CD4-positive, alpha-beta T cell (primary cell): ENCODE measurements around the gene GCG. TPM values are rescaled to one million over a fixed set of nuclear protein-coding genes. Genes with fewer than 3 reads are reported as not detected.

Source experiments
- ATAC-seq: fragments of 200-7000 bp; cut with Tn5 transposase; one replicate; pipeline ENCODE4 v1.10.0; 2022; ENCODE audit warnings: mild to moderate bottlenecking; ENCODE audit not compliant: poor library complexity
- CTCF ChIA-PET: fragments of 350-600 bp; sonication (Branson Sonifier 250); formaldehyde crosslinking; loops from one replicate; lab custom pipeline; 2021; ENCODE audit warnings: antibody characterized with exemption, inconsistent platforms; lab: Charles Lee
- POLR2A ChIA-PET: fragments of 350-600 bp; sonication (Branson Sonifier 250); formaldehyde crosslinking; loops from one replicate; lab custom pipeline; 2021; ENCODE audit warnings: antibody characterized with exemption, inconsistent platforms; lab: Charles Lee
- DNase-seq, 14 experiments: peaks; one replicate each; pipeline ENCODE4 v3.0.0-alpha.2; 2013 to 2020; ENCODE audit warnings: mixed read lengths in 2 of 14
- H3K27ac ChIP-seq, 2 donors: one replicate each; pipeline versions ENCODE4 v1.5.1 to v1.7.0; 2013; ENCODE audit warnings: low read length in 2 of 2, low read depth in 1 of 2, mild to moderate bottlenecking in 1 of 2
- H3K27me3 ChIP-seq, 2 experiments: 1 replicate in 1 of 2; 2 replicates in 1 of 2; pipeline versions ENCODE4 v1.6.1 to v1.7.0; 2013; ENCODE audit warnings: low read length in 2 of 2, control low read depth in 1 of 2, mild to moderate bottlenecking in 1 of 2, moderate library complexity in 1 of 2; ENCODE audit not compliant: insufficient read depth in 2 of 2, control insufficient read depth in 1 of 2
- H3K36me3 ChIP-seq: one replicate; pipeline ENCODE4 v1.6.1; 2013; ENCODE audit warnings: low read length, control low read depth; ENCODE audit not compliant: insufficient read depth
- H3K4me1 ChIP-seq: one replicate; pipeline ENCODE4 v1.6.1; 2013; ENCODE audit warnings: low read length, control low read depth; ENCODE audit not compliant: insufficient read depth
- H3K4me3 ChIP-seq: one replicate; pipeline ENCODE4 v1.5.1; 2013; ENCODE audit warnings: mild to moderate bottlenecking, low read length, moderate library complexity
- H3K9me3 ChIP-seq, 2 experiments: 1 replicate in 1 of 2; 2 replicates in 1 of 2; pipeline versions ENCODE4 v1.6.1 to v1.7.0; 2013; ENCODE audit warnings: low read length in 2 of 2, mild to moderate bottlenecking in 2 of 2, control low read depth in 1 of 2, moderate library complexity in 1 of 2; ENCODE audit not compliant: control insufficient read depth in 1 of 2, insufficient read depth in 1 of 2
- H3K27ac Mint-ChIP-seq: one replicate; pipeline ENCODE4 v1.8.0; 2020; ENCODE audit warnings: mixed read lengths
- H3K27me3 Mint-ChIP-seq: one replicate; pipeline ENCODE4 v1.8.0; 2021; ENCODE audit warnings: mixed read lengths
- H3K36me3 Mint-ChIP-seq: one replicate; pipeline ENCODE4 v1.8.0; 2021; ENCODE audit warnings: low read depth, mixed read lengths
- H3K4me1 Mint-ChIP-seq: one replicate; pipeline ENCODE4 v1.8.0; 2021; ENCODE audit warnings: low read depth, mixed read lengths
- H3K4me3 Mint-ChIP-seq: one replicate; pipeline ENCODE4 v1.8.0; 2020; ENCODE audit warnings: mild to moderate bottlenecking, mixed read lengths
- H3K9me3 Mint-ChIP-seq: one replicate; pipeline ENCODE4 v1.8.0; 2020; ENCODE audit warnings: mixed read lengths
- CTCF ChIP-seq: fragments of 200-600 bp; IDR thresholded peaks from one replicate; pipeline ENCODE4 v1.8.0; 2022; ENCODE audit warnings: antibody characterized with exemption, mild to moderate bottlenecking
- intact Hi-C, 2 experiments: fragments of 100-400 bp; cut with DNase I in 1 of 2; cut with micrococcal nuclease in 1 of 2; formaldehyde crosslinking; loops; one replicate each; pipeline versions ENCODE4 v1.15.1 to v1.9.0; 2023 to 2025; cut with DNase I, micrococcal nuclease
- total RNA-seq, 174 experiments: library from RNA in 2 of 174; stranded (reverse) in 2 of 174; gene quantifications; one replicate each; pipeline ENCODE4 v1.2.3 and lab custom pipeline; 2021 to 2026

Gene GCG
- total RNA-seq, 2 experiments from 2014 or later: not detected

GRCh38 chr2:162153608-162154224 lies 1.7 kb upstream of the GCG start:
- Histone ChIP-seq H3K9me3 (no peaks in the 10 kb centered on the region), H3K27me3 (peaks cover 3 to 5% of the 10 kb centered on the region in 2 experiments), H3K4me1 (no peaks in the 10 kb centered on the region), H3K27ac (no peak overlapping the region), H3K36me3 (no peaks in the 10 kb centered on the region), H3K4me3 (no peak overlapping the region)
- Mint-ChIP-seq H3K9me3 (no peaks in the 10 kb centered on the region), H3K4me1 (no peaks in the 10 kb centered on the region), H3K27me3 (peaks cover 33% of the 10 kb centered on the region), H3K4me3 (peak overlapping the region; percentile 1), H3K27ac (no peak overlapping the region), H3K36me3 (no peaks in the 10 kb centered on the region)
- peak; percentile 80 for TF ChIP-seq CTCF
- intact Hi-C loops: loop anchor here (5.0 kb wide), 2 partner anchors 144 to 149 kb away; no protein-coding TSS in a partner anchor
- POLR2A ChIA-PET: no interaction called here
- CTCF ChIA-PET: interaction anchor here (1.1 to 2.2 kb wide), 9 partner anchors 9 to 208 kb away, joined by 3 to 7 read pairs (median 4); partner anchors contain the start of gene IFIH1
- ATAC-seq (peak; percentile 91), DNase-seq (peak; percentile 21 to 76 (median 42))

GRCh38 chr2:162149940-162150339 lies 2.1 kb downstream of the GCG start:
- H3K4me3 ChIP-seq: no peak overlapping the region
- Mint-ChIP-seq H3K36me3 (no peaks in the 10 kb centered on the region), H3K4me1 (no peaks in the 10 kb centered on the region), H3K9me3 (no peaks in the 10 kb centered on the region), H3K27ac (no peak overlapping the region), H3K4me3 (no peak overlapping the region), H3K27me3 (peaks cover 50% of the 10 kb centered on the region)
- no peaks in the 10 kb centered on the region for H3K4me1 ChIP-seq
- H3K27ac ChIP-seq: no peak overlapping the region
- ChIA-PET POLR2A (no interaction called here), CTCF (no interaction called here)
- H3K9me3 ChIP-seq: no peaks in the 10 kb centered on the region
- H3K27me3 ChIP-seq: peaks cover 7 to 15% of the 10 kb centered on the region in 2 experiments
- no peak for DNase-seq
- ATAC-seq: no peak
- intact Hi-C loops: loop anchor here (5.0 kb wide), 2 partner anchors 147 to 152 kb away; no protein-coding TSS in a partner anchor
- TF ChIP-seq CTCF: no peak
- no peaks in the 10 kb centered on the region for H3K36me3 ChIP-seq

- TF ChIP-seq CTCF: no peak
- Mint-ChIP-seq H3K9me3 (no peaks in the 10 kb centered on the region), H3K36me3 (no peaks in the 10 kb centered on the region), H3K27ac (no peak overlapping the region), H3K27me3 (peaks cover 46% of the 10 kb centered on the region), H3K4me1 (no peaks in the 10 kb centered on the region), H3K4me3 (no peak overlapping the region)
- POLR2A ChIA-PET: no interaction called here
- H3K27me3 ChIP-seq: peaks cover 5 to 15% of the 10 kb centered on the region in 2 experiments
- no peak overlapping the region for H3K27ac ChIP-seq
- CTCF ChIA-PET: no interaction called here
- H3K9me3 ChIP-seq: no peaks in the 10 kb centered on the region
- ATAC-seq (no peak), DNase-seq (no peak)
- intact Hi-C loops: no loop called here
- H3K4me3 ChIP-seq: no peak overlapping the region
- H3K36me3 ChIP-seq: no peaks in the 10 kb centered on the region
- no peaks in the 10 kb centered on the region for H3K4me1 ChIP-seq
Measured at GRCh38 chr2:162149466-162149865, 2.6 kb downstream of the GCG start.
